ENCODE results near the gene HMX1. TPM values are rescaled to one million over a fixed set of nuclear protein-coding genes. Genes with fewer than 3 reads are reported as not detected.

The HMX1 gene
- total and polyA plus RNA-seq, 10 of the 15 experiments (the other 5 are each of a cell fraction or from before 2014, with no cell fraction given), result not detected

- H3K36me3 ChIP-seq (ENCODE audit: control insufficient read depth in 2 of 2, insufficient read depth in 2 of 2, low read length in 1 of 2), result no peaks in the 10 kb centered on the region
- no peak for FAIRE-seq
- no peaks in the 10 kb centered on the region; the same call in 2 of the 3 replicates for H3K9me3 ChIP-seq (replicated peaks; ENCODE audit: control insufficient read depth, insufficient read depth, low read length)
- ATAC-seq, result peak; percentile 35
- no peaks in the 10 kb centered on the region for H4K20me1 ChIP-seq (ENCODE audit: control insufficient read depth, insufficient read depth)
- H3K79me2 ChIP-seq (ENCODE audit: control insufficient read depth, insufficient read depth, low read length), result no peaks in the 10 kb centered on the region
- RAD21 ChIA-PET (ENCODE audit: unreplicated experiment), result interaction anchor here (1.3 kb wide), 1 partner anchor 309 kb away, joined by 8 read pairs; no protein-coding TSS in a partner anchor
- 30% methylated on average over 10 of the region's 12 CpGs for WGBS (ENCODE audit: insufficient coverage, insufficient replicate concordance, low lambda C conversion rate, missing lambda C conversion rate)
- POLR2A ChIA-PET, result no interaction called here
- no peak for DNase-seq (ENCODE audit: low read depth, low spot score)
- no peak overlapping the region for H3K4me3 ChIP-seq
- CTCF ChIA-PET, result interaction anchor here (0.6 to 1.6 kb wide), 6 partner anchors 10 to 628 kb away, joined by 3 to 11 read pairs (median 4); no protein-coding TSS in a partner anchor
- no peak for TF ChIP-seq NRF1 (conservative IDR thresholded peaks at IDR 0.05; ENCODE audit: low read depth, low read length)
- no peak for TF ChIP-seq IRF4 (IDR thresholded peaks at IDR 0.05; ENCODE audit: low read depth, low read length)
- TF ChIP-seq CBX5 (IDR thresholded peaks at IDR 0.05; ENCODE audit: low read depth), result no peak
- TF ChIP-seq, protein P1, sequence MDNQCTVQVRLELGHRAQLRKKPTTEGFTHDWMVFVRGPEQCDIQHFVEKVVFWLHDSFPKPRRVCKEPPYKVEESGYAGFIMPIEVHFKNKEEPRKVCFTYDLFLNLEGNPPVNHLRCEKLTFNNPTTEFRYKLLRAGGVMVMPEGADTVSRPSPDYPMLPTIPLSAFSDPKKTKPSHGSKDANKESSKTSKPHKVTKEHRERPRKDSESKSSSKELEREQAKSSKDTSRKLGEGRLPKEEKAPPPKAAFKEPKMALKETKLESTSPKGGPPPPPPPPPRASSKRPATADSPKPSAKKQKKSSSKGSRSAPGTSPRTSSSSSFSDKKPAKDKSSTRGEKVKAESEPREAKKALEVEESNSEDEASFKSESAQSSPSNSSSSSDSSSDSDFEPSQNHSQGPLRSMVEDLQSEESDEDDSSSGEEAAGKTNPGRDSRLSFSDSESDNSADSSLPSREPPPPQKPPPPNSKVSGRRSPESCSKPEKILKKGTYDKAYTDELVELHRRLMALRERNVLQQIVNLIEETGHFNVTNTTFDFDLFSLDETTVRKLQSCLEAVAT (IDR thresholded peaks at IDR 0.05), result no peak
- TF ChIP-seq ZNF24 (IDR thresholded peaks at IDR 0.05), result no peak
- no peak overlapping the region for H3K27ac ChIP-seq (ENCODE audit: control insufficient read depth, insufficient read depth)
- SMC1A ChIA-PET (ENCODE audit: uncharacterized antibody, unreplicated experiment), result interaction anchor here (1.1 to 1.2 kb wide), 2 partner anchors 12 to 310 kb away, joined by 3 to 6 read pairs; no protein-coding TSS in a partner anchor
- H3K4me2 ChIP-seq (ENCODE audit: control insufficient read depth, insufficient read depth), result no peak overlapping the region
- no peaks in the 10 kb centered on the region for H3K4me1 ChIP-seq (ENCODE audit: control insufficient read depth, insufficient read depth, low read length)
- intact Hi-C loops (cut with micrococcal nuclease; ENCODE audit: unreplicated experiment) (loop anchor here (5.0 kb wide), 1 partner anchor 450 kb away; no protein-coding TSS in a partner anchor), in situ Hi-C loops (cut with MboI) (no loop called here)
- H3K9ac ChIP-seq (ENCODE audit: control insufficient read depth, insufficient read depth, low read length), result no peak overlapping the region
- no peak overlapping the region for H2AFZ ChIP-seq (ENCODE audit: control insufficient read depth, low read depth, low read length)
- no TSS peak for BruUV-seq (replicated peaks)
- H3K27me3 ChIP-seq (replicated peaks in 1 of 2; ENCODE audit: control insufficient read depth in 2 of 2, insufficient read depth in 2 of 2, low read length in 1 of 2), result no peaks in the 10 kb centered on the region
Observed at GRCh38 chr4:8917321-8917811, 45.7 kb upstream of the HMX1 start.

- Histone ChIP-seq H3K27ac (ENCODE audit: control insufficient read depth, insufficient read depth) (no peak overlapping the region), H3K9me3 (replicated peaks; ENCODE audit: control insufficient read depth, insufficient read depth, low read length) (no peaks in the 10 kb centered on the region), H3K36me3 (ENCODE audit: control insufficient read depth in 2 of 2, insufficient read depth in 2 of 2, low read length in 1 of 2) (no peaks in the 10 kb centered on the region), H3K79me2 (ENCODE audit: control insufficient read depth, insufficient read depth, low read length) (no peaks in the 10 kb centered on the region), H4K20me1 (ENCODE audit: control insufficient read depth, insufficient read depth) (no peaks in the 10 kb centered on the region), H3K4me3 (no peak overlapping the region), H3K9ac (ENCODE audit: control insufficient read depth, insufficient read depth, low read length) (no peak overlapping the region), H2AFZ (ENCODE audit: control insufficient read depth, low read depth, low read length) (no peak overlapping the region), H3K4me2 (ENCODE audit: control insufficient read depth, insufficient read depth) (no peak overlapping the region), H3K4me1 (ENCODE audit: control insufficient read depth, insufficient read depth, low read length) (no peaks in the 10 kb centered on the region), H3K27me3 (replicated peaks in 1 of 2; ENCODE audit: control insufficient read depth in 2 of 2, insufficient read depth in 2 of 2, low read length in 1 of 2) (no peaks in the 10 kb centered on the region)
- intact Hi-C loops (cut with micrococcal nuclease; ENCODE audit: unreplicated experiment) (loop anchor here (5.0 kb wide), 1 partner anchor 450 kb away; no protein-coding TSS in a partner anchor), in situ Hi-C loops (cut with MboI) (no loop called here)
- TF ChIP-seq, protein P2, sequence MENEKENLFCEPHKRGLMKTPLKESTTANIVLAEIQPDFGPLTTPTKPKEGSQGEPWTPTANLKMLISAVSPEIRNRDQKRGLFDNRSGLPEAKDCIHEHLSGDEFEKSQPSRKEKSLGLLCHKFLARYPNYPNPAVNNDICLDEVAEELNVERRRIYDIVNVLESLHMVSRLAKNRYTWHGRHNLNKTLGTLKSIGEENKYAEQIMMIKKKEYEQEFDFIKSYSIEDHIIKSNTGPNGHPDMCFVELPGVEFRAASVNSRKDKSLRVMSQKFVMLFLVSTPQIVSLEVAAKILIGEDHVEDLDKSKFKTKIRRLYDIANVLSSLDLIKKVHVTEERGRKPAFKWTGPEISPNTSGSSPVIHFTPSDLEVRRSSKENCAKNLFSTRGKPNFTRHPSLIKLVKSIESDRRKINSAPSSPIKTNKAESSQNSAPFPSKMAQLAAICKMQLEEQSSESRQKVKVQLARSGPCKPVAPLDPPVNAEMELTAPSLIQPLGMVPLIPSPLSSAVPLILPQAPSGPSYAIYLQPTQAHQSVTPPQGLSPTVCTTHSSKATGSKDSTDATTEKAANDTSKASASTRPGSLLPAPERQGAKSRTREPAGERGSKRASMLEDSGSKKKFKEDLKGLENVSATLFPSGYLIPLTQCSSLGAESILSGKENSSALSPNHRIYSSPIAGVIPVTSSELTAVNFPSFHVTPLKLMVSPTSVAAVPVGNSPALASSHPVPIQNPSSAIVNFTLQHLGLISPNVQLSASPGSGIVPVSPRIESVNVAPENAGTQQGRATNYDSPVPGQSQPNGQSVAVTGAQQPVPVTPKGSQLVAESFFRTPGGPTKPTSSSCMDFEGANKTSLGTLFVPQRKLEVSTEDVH (IDR thresholded peaks at IDR 0.05; ENCODE audit: low read depth, partially characterized antibody), result no peak
- peak; percentile 64; the same call in 1 of the 2 replicates for TF ChIP-seq ZNF24 (IDR thresholded peaks at IDR 0.05)
- POLR2A ChIA-PET, result no interaction called here
- SMC1A ChIA-PET (ENCODE audit: uncharacterized antibody, unreplicated experiment), result interaction anchor here (1.2 kb wide), 1 partner anchor 309 kb away, joined by 6 read pairs; no protein-coding TSS in a partner anchor
- FAIRE-seq (no peak), DNase-seq (ENCODE audit: low read depth, low spot score) (no peak), ATAC-seq (no peak)
- CTCF ChIA-PET, result interaction anchor here (0.6 to 1.6 kb wide), 4 partner anchors 11 to 628 kb away, joined by 3 to 11 read pairs (median 5); no protein-coding TSS in a partner anchor
- 61% methylated on average over 2 of the region's 2 CpGs for WGBS (ENCODE audit: insufficient coverage, insufficient replicate concordance, low lambda C conversion rate, missing lambda C conversion rate)
- BruUV-seq (replicated peaks), result no TSS peak
- RAD21 ChIA-PET (ENCODE audit: unreplicated experiment), result interaction anchor here (1.3 kb wide), 1 partner anchor 309 kb away, joined by 8 read pairs; no protein-coding TSS in a partner anchor
Observed at GRCh38 chr4:8916906-8917305, 45.3 kb upstream of the HMX1 start.
